22Rv1 (cell line): Measurements from ENCODE around the gene DENND1C.

Experiments
- CTCF ChIP-seq: fragments of 450-650 bp; IDR thresholded peaks from 2 replicates; pipeline ENCODE4 v1.5.1; 2017; ENCODE audit warnings: mild to moderate bottlenecking
- ZFX ChIP-seq: fragments of 450-650 bp; IDR thresholded peaks from 2 replicates; pipeline ENCODE4 v1.6.1; 2017; ENCODE audit warnings: antibody characterized with exemption, borderline replicate concordance

- TF ChIP-seq CTCF (no peak), ZFX (no peak)
Measured at GRCh38 chr19:6490134-6490533, 8.5 kb upstream of the DENND1C start.
